Stimulated activated CD4-positive, alpha-beta T cell treated with anti-CD3 and anti-CD28 coated beads, Interleukin-1b, Interleukin-23, amount 100 ng/mL, for 1 hour (primary cell): Measurements from ENCODE around the gene TRIM38.
"Not testable (repeated sequence)": the region's sequence is repeated elsewhere in the genome, so short reads cannot be mapped to it uniquely, and the experiment has no call there.

Experiments
- DNase-seq, 2 donors: peaks; one replicate each; pipeline ENCODE4 v3.0.0-alpha.2; 2020; ENCODE audit warnings: low read depth in 2 of 2

Gene TRIM38

DNA sequence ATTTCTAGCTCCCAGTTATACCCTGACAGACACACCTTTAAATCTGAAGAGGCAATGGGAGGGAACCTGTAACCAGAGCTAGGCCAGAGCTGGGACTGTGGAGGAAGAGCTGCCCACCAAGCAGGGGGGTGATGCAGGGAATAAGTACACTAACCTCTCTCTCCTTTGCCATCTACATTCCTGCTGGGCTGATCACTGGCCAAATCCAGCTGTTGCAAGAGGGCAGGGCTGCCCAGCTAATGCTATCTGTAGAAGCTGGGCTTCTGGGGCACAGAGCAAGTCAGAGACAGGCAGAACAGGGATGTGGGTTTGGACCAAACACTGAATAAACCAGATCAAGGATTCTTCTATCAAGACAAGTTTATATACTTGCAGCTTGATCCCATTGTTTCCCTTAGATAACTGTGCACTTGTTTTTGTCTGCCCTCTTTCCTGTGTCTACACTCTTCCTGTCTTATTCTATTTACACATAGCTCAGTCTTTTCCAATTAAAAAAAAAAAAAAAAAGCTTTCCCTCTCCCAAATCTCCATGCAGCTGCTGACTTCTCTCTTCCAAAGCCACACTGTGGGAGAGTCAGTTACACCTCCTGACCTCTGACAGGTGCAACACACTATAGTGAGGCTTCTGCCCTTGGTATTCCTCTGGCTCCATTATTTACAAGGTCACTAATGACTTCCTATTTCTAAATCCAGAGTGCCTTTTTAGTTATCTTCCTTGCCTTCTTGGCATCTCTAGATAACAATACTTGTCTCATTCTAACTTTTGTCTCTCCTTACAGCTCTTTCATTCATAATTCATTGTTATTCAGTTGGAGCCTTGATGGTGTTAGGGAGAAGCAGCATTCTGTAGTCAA lies 43.7 kb downstream of the TRIM38 start:
- no peak for DNase-seq

DNA sequence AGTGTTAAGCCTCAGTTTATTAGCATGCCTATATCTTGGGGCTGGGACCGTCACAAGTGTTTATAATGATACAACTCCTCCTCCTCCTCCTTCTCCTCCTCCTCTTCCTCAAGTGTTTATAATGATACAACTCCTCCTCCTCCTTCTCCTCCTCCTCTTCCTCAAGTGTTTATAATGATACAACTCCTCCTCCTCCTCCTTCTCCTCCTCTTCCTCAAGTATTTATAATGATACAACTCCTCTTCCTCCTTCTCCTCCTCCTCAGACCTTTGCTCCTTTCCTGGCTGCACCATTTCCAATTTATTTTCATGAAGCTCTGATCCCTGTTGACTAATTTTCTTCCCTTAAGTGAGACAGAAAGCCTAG lies 44.3 kb downstream of the TRIM38 start:
- DNase-seq = not testable (repeated sequence)

DNA sequence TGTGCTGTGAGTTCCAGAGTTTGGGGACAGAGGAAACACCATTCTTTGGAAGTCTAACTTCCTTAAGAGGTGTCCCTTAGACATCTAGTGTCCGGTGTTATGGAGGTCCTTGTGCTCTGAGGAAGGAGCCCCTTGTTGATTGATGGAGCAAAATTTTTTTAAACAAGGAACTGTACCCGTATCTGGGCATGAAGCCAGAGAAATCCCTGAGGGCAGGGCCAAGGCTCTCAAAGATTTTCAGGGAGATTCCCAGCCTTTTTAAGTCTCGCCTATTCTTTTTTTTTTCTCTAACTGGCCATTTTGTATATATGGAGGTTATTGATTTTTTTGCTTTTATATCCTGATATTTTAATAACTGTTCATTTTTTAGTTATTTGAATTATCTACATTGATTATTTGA lies 45.9 kb downstream of the TRIM38 start:
- DNase-seq = no peak

DNA sequence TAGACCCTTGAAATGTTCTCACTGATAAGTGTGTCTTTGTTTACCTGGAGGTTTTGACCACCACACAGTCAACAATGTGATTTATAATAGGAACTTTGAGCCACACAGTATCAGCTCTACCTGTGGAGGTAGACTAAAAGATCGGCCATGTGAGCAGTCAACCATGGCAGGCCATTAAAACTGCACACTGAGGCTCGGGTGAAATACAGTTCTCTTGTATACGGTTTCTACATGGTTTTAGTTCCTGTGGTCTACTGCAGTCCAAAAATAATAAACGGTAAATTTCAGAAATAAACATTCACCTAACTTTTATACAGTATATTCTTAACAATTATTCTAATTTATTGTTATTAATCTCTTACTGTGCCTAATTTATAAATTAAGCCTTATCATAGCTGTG lies 47.2 kb downstream of the TRIM38 start:
- no peak for DNase-seq

DNA sequence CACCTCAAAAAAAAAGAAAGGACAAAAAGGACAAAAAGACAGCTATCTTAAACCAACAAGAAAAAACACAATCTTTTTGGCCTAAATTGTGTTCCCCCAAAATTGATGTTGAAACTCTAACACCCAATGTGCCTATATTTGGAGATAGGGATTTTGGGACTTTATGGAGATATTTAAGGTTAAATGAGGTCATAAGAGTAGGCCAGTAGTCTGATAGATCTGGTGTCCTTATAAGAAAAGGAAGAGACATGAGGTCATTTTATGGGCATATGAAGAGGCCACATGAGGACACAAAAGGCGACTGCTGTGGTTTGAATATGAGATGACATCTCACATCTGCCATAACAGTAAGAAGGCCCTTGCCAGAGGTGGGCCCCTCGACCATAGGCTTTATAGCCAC lies 49.5 kb downstream of the TRIM38 start:
- no peak for DNase-seq

DNA sequence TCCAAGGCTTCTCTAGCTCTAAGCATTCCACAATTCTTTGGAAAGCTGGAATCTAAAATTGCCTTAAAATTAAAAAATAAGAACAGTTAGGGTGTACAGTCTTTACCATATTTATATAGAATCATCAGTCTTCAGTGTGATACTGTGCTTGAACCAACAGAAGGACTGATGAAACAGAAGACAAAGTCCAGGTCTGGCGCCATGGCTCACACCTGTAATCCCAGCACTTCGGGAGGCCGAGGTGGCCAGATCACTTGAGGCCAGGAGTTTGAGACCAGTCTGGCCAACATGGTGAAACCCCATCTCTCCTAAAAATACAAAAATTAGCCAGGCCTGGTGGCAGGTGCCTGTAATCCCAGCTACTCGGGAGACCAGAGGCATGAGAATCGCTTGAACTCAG lies 51.8 kb downstream of the TRIM38 start:
- not testable (repeated sequence) for DNase-seq

DNA sequence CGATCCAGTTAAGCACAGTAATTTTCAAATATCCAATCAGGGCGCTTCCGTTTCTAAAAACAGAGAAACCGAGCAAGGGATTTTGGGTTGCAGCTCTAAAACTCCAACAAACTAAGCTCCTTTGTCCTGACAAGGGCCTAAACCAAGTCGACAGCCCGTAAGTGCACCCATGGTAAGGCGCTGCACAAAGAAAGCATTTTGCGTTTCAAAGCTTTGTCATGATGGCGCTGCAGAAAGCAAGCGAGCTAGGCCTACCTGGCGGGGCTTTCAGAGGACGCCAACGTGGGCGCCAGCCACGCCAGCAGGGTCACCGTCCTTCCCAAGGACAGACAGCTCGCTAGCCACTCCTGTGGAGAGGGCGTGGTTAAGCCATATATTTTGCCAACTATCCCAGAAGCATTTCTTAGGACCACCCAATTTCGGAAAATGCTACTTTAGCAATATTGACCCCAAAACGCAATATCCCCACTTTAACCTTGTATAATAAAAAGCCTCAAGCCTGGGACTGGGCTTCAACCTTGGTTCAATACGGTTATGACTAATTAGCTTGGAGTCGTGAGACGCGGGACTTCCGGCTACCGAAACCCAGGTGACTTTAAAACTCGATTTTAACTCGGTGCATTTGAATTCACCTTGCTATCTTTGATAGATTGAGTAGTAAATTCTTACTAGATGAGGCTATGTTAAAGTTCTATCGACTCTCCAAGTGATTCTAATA lies 53.8 kb downstream of the TRIM38 start:
- DNase-seq = no peak

DNA sequence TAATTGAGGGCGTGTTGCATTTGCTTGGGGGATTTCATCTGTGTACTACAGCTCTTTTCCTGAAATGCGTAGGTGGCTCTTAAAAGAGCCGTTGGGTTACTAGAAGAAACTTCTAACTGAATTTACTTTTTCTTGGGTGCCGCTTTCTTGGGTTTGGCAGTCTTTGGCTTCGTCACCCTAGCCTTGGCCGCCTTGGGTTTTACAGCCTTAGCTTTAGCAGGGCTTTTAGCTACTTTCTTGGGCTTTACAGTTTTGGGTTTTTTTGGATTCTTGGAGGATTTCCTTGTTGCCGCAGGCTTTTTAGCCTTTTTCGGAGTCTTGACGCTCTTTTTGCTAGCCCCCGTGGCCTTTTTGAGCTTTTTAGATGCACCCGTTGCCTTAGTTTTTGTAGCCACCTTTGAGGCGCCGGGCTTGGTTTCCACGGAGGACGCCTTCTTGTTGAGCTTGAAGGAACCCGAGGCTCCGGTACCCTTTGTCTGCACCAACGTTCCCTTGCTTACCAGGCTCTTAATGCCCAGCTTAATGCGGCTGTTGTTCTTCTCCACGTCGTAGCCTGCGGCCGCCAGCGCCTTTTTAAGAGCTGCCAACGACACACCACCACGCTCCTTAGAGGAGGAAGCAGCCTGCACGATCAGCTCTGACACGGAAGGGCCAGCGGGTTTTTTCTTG lies 54.5 kb downstream of the TRIM38 start:
- DNase-seq = no peak

DNA sequence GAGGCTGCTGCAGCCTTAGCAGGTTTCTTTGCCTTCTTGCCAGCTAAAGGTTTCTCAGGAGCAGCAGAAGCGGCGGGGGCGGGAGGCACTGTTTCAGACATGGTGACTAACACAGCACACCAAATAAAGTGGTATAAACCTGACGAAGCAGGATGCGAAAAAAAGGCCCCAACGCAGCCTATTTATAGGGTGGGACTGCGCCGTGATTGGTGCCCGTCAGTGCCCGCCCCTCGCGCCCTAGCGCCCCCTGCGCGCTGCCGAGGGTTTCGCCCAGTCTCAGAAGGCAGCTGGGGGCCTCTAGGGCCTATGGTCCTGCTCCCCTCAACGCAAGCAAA lies 55.0 kb downstream of the TRIM38 start:
- DNase-seq = peak in 1 of 2 donors; percentile 67

DNA sequence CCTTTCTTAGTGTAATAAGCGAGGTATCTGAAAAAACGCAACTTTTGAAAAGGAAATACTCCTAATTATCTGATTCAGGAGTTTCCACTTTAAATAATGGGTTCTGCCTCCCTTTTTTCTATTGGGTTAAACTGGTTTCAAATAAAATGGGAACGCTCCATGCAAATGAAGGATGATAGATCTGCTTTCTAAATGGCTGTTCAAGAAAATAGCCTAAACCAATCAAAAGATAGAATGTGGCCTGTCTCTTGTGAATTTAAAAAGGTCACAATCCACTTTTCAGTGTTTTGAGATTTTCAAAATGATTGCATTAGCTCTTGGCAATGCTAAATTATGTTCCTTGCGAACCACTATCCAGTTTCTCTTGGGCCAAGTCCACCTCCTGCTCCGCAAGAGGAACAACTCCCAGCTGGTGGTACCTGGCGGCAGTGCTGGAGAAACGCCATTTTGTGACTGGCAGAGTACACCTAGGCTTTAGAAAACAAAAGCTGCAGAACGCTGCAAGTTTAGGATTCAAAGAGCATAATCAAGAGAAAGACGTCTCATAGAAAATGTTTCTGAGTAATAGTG lies 56.7 kb downstream of the TRIM38 start:
- DNase-seq = no peak

DNA sequence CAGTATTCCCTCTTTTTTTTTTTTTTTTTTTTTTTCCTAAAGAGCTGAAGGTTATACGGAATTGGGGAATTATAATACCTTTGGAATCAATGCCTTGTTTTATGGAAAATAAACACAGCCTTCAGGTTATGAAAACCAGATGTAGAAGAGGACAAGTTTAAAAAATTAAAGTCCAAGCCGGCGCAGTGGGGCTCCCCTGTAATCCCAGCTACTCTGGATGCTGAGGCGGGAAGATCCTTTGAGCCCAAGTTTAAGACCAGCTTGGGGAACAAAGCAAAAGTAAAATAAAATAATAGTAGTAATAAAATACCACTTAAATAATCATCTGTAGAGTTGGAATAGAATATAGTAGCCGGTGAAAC lies 57.3 kb downstream of the TRIM38 start:
- no peak for DNase-seq

DNA sequence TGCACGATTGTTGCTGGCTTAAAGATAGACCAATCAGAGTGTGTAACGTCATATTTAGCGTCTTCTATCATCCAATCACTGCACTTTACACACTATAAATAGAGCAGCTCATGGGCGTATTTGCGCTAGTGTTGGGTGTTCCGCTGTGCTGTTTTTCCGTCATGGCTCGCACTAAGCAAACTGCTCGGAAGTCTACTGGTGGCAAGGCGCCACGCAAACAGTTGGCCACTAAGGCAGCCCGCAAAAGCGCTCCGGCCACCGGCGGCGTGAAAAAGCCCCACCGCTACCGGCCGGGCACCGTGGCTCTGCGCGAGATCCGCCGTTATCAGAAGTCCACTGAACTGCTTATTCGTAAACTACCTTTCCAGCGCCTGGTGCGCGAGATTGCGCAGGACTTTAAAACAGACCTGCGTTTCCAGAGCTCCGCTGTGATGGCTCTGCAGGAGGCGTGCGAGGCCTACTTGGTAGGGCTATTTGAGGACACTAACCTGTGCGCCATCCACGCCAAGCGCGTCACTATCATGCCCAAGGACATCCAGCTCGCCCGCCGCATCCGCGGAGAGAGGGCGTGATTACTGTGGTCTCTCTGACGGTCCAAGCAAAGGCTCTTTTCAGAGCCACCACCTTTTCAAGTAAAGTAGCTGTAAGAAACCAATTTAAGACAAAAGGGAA lies 57.9 kb downstream of the TRIM38 start:
- DNase-seq = peak in 1 of 2 donors; percentile 49

DNA sequence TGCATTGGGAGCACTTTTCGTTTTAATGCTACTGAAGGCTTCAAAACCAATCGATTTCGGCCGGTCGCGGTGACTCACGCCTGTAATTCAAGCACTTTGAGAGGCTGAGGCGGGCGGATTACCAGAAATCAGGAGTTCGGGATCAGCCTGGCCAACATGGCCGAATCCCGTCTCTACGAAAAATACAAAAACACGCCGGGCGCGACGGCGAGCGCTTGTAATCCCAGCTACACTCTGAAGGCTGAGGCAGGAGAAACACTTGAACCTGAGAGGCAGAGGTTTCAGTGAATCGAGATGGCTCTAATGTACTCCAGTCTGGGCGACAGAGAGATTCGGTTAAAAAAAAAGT lies 58.4 kb downstream of the TRIM38 start:
- no peak for DNase-seq

DNA sequence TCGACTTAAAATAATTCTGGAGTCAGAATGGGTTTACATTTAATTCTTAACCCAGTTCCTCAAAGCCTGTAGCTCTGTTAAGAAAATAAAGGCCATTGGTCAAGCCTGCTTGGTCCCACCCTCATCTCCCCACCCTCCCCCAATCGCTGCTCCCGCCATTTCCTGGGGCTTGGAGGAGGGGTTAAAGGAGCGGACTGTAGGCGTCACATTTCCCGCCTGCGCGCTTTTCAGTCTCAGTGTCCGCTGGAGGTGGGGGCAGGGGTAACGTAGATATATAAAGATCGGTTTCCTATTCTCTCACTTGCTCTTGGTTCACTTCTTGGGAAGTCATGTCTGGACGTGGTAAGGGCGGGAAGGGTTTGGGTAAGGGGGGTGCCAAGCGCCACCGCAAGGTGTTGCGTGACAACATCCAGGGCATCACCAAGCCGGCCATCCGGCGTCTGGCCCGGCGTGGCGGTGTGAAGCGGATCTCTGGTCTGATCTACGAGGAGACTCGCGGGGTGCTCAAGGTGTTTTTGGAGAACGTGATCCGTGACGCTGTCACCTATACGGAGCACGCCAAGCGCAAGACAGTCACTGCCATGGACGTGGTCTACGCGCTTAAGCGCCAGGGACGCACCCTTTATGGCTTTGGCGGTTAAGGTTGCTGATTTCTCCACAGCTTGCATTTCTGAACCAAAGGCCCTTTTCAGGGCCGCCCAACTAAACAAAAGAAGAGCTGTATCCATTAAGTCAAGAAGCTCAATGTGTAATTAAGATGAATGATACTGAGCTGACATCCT lies 58.9 kb downstream of the TRIM38 start:
- DNase-seq = peak; percentile 55 to 71

DNA sequence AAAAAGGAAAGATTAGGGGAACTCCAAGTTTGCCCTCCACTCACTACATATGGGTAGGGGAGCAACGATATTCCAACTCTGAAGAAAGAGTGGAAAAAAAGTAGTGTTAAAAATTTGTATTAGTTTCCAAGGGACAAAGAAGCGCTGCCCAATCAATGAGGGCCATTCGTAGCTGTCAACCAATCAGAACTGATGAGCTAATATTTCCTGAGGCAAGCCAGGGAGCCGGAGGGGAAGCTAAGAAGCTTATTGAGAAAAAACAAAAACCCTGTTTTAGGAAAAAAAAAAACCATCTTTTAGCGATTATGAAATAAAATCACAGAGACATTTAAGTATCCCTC lies 59.5 kb downstream of the TRIM38 start:
- DNase-seq = no peak

DNA sequence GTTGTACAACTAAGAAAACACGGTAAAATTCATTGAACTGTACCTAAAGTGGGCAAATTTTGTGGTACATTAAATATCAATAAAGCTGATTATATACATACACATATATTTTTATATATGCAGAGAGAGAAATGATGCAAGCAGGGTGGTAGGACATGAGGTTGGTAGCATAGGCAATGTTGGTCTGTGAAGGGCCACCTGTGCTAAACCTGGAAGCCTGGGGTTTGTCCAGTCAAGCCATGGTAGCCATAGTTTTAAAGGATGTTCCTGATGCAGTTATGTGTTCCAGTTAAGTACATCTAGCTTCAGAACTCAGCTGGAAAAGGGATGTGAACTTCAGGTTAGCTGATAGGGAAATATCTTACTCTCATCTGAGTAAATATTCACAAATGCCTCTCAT lies 60.1 kb downstream of the TRIM38 start:
- no peak for DNase-seq

DNA sequence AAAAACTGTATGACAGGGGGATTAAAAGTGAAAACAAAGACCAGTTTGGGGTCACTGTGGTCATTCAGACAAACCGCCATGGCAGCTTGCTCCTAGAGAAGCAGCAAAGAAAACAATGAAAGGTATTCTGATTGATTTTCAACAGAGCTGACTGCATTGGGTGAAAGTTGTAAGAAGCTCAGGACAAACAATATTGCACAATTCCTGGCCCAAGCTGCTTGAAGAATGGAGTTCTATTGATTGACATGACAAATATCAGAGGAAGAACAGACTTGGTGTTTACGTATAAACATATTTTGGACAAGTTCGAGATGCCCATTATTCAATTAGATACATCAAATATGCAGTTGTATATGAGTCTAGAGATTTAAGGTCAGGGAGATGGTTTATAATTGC lies 62.0 kb downstream of the TRIM38 start:
- DNase-seq = no peak

DNA sequence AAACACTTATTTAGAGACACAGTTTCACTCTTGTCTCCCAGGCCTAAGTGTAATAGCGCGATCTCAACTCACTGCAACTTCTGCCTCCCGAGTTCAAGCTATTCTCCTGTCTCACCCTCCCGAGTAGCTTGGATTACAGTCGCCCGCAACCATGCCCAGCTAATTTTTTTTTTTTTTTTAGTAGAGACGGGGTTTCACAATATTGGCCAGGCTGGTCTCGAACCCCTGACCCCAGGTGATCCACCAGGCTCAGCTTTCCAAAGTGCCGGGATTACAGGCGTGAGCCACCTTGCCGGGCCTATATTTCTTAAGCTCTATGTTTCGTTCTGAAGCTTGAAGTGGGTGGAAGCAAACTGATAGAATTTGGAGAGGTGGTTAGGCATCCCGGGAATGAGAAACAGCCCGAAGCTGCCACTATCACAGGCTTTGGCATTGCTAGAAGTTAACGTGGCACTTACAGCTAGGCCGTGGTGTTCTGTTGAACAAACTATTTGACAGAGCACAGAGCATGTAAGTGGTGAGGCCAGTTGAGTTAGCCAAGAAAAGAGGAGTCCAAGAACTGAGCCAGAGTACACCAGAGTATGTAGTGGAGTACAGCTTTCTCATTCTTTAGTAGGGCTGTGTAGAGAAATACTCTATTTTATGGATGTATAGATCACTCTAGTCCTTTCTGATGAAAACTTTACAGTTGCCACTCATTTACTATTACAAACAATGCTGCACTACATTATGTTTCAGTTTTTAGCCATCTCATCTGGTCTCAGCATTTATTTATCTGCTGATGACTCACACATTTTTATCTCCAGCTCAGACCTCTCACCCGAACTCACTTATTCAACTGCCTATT lies 62.7 kb downstream of the TRIM38 start:
- DNase-seq = no peak

DNA sequence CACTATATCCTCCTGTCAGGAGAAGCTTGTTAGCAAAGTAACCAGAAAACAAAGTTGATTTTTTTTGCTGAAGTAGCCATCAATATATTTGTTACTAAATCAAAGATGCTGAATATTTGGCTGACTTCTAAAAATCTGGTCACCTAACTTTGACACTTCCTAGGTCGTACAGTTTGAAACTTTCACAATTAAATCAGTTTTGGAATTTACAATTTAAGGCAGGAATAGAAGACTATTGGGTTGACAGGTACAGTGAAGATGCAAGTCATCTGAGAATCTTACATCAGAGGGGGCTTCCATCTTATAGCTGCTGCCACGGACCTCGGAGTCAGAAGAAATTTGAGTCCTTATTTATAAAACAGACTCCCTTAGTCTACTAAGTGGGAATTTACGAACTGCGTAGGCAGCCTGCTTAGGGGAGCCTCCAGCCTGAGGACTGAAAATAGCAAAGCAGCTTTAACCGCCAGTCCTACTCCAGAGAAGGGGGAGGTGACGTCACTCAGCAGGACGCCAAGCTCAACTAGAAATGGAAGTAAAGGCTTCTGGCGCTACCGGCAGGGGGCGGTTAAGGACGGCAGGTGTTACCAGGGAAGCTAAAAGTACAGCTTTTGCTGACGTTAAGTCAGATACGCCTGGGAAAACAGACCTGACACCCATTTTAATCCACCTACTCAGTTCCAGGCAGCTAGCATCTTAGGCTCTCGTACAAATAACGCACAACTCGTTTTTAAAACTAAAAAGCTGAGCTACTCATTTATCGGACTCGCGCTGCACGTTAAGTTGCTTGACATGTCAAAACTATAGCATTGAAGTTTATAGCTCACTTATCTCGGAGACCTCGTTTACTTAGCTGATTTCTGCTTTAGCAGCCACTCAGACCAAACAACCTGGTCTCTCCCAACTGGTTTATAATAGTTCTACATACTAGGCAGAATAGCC lies 63.6 kb downstream of the TRIM38 start:
- peak; percentile 68 to 70 for DNase-seq
